HG03139 (cell line): ENCODE measurements around the gene SRCAP.
"Not testable (repeated sequence)": the region's sequence is repeated elsewhere in the genome, so short reads cannot be mapped to it uniquely, and the experiment has no call there.

Experiments
- ATAC-seq: cut with Tn5 transposase; IDR thresholded peaks from one replicate; pipeline ENCODE4 v1.9.1; 2021; ENCODE audit not compliant: unreplicated experiment

SRCAP gene

GRCh38 chr16:30663820-30664219 is 35.2 kb upstream of the SRCAP start:
- ATAC-seq: no peak

- ATAC-seq: no peak
Observed at GRCh38 chr16:30664616-30665109, 34.3 kb upstream of the SRCAP start.

DNA sequence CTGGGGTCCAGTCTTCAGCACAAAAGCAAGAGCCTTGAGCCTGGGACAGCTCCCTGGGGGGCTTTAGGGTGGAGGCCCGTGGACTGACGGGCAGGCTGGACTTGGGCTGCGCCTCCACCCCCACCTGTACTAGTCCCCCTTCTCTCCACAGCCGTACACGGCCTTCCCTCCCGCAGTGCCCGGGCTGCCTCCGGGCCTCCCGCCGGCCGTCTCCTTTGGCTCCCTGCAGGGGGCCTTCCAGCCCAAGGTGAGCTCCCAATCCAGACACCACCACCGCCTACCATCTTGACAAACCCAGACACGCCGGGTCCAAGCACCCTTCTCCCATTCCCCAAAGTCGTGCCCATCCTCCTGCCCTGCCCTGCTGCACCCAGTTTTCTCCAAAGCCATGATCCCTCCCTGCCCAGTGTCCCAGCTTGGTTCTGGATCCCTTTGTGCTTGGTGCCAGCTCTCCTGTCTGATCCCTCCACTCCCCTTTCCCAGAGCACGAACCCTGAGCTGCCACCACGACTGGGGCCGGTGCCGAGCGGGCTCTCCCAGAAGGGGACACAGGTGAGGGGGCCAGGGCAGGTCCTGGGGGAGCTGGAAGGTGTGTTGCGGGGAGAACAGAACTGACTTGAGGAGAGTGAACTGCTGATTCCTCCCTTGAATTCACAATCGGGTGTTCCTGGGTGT is 33.7 kb upstream of the SRCAP start:
- ATAC-seq: no peak

- ATAC-seq: no peak
Observed at GRCh38 chr16:30665830-30666190, 33.2 kb upstream of the SRCAP start.

GRCh38 chr16:30666681-30667080 is 32.3 kb upstream of the SRCAP start:
- no peak for ATAC-seq

- ATAC-seq: no peak
Observed at GRCh38 chr16:30667361-30667905, 31.5 kb upstream of the SRCAP start.

DNA sequence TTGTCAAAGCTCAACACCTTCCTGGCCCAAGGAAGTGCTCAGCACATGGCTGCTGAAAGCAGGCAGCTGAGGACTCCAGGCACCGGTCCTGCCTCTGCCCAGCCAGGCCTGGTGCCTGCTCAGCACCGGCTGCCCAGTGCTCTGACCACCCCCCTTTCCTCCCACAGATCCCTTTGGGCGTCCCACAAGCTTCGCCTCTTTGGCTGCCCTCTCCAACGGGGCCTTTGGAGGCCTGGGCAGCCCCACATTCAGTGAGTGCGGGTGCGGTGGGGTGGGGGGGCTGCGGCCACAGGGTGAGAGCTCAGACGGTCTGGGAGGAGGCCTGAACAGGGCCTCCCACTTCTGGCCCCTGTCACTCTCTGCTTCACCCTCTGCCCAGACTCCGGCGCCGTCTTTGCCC is 30.6 kb upstream of the SRCAP start:
- no peak for ATAC-seq

DNA sequence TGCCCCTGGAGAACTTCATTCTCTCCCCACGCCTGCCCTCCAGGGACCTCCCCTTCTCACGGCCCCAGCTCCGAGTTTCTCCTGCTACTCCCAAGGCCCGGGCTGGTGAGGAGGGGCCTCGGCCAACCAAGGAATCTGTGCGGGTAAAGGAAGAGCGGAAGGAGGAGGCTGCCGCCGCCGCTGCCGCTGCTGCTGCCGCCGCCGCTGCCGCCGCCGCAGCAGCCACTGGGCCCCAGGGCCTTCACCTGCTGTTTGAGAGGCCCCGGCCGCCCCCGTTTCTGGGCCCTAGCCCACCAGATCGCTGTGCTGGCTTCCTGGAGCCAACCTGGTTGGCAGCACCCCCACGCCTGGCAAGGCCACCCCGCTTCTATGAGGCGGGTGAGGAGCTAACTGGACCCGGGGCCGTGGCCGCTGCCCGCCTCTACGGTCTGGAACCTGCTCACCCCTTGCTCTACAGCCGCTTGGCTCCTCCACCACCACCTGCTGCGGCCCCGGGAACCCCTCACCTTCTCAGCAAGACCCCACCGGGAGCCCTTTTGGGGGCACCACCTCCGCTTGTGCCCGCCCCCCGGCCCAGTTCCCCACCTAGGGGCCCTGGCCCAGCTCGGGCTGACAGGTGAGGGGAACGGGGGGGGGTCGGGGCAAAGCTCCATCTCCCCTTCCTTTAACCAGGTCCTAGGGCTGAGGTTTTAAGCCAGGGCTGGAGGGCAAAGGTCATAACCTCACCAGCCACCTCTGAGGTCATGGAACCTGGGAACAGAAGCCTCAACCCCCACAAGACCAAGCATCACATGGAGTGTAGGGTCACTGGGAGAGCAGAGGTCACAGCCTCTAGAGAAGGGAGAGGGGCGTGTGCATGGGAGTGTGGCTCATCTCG is 29.7 kb upstream of the SRCAP start:
- no peak for ATAC-seq

GRCh38 chr16:30669903-30670824 is 28.8 kb upstream of the SRCAP start:
- no peak for ATAC-seq

DNA sequence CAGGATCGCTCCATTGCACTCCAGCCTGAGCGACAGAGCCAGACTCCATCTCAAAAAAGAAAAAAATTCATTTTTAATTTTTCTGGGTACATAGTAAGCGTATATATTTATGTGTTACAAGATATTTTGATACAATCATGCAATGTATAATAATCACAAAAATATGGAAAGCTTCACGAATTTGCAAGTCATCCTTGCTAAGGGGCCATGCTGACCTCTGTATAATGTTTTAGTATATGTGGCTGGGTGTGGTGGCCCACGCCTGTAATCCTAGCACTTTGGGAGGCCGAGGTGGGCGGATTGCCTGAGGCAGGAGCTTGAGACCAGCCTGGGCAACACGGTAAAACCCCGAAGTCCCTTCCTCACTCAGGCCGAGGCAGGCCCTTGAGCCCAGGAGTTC is 23.8 kb upstream of the SRCAP start:
- no peak for ATAC-seq

DNA sequence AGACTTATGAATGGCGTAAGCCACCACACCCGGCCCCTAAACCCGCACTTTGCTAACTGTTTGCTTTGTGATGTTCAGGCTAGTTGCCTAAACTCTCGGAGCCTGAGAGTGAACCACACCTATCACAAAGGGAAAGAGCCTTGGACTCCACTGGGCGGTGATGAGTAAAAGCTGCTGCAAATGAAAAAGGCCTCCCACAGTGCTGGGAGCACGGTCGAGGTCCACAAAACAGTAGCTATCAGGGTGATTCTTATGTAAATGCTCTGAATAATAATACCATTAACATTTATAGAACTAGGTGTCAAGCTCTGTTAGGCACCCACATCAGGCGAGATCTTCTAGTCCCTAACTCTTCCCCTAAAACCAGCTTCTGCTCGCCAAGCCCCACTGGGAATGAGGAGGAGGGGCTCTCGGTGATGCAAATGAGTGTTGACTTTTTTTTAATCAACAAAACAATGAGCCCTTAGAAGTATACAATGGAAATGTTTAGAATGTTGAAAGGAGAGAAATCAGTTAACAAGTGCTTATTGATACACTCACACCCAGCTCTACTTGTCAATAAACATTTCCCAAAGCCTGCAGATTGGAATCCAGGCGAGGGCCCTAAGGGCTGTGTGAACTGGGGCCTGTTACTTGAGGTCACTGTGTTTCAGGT is 20.9 kb upstream of the SRCAP start:
- ATAC-seq: no peak

GRCh38 chr16:30678586-30678970 is 20.4 kb upstream of the SRCAP start:
- no peak for ATAC-seq

DNA sequence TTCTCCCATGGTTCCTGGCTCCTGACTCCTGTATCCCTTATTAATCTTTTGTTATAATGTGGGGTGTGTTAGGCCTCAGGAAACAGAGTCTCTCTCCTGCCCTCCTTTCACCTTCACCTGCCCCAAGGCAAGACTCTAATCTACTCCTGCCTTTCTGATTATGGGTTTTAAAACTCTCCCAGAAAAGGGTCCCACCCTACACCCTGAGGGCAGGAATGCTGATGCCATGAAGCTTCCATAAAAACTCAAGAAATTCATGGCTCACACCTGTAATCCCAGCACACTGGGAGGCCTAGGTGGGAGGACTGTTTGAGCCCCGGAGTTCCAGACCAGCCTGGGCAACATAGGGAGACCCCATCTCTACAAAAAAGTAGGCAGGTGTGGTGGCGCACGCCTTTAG is 18.6 kb upstream of the SRCAP start:
- no peak for ATAC-seq

GRCh38 chr16:30688701-30689100 is 10.3 kb upstream of the SRCAP start:
- ATAC-seq: no peak

GRCh38 chr16:30691907-30692306 is 7.1 kb upstream of the SRCAP start:
- ATAC-seq: no peak

- no peak for ATAC-seq
Observed at GRCh38 chr16:30692396-30693064, 6.4 kb upstream of the SRCAP start.

GRCh38 chr16:30694926-30695693 is 3.9 kb upstream of the SRCAP start:
- no peak for ATAC-seq

DNA sequence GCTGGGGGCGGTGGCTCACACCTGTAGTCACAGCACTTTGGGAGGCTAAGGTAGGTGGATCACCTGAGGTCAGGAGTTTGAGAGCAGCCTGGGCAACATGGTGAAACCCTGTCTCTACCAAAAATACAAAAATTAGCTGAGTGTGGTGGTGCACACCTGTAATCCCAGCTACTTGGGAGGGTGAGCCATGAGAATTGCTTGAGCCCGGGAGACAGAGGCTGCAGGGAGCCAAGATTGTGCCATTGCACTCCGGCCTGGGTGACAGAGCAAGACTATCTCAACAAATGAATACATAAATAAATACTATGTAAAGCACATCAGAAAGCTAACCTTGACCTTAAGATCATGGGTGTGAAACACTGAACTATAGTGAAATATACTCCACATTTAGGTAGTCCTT is 2.3 kb upstream of the SRCAP start:
- ATAC-seq: not testable (repeated sequence)
